Neural progenitor cell (in vitro differentiated cells): ENCODE measurements around the gene XRCC1. TPM values are rescaled to one million over a fixed set of nuclear protein-coding genes. Genes with fewer than 3 reads are reported as not detected.

Experiments used
- DNase-seq: peaks from one replicate; pipeline ENCODE4 v3.0.0-alpha.2; 2016; ENCODE audit warnings: low spot score
- H2AFZ ChIP-seq: fragments of 200-600 bp; sonication (generic); replicated peaks from 2 replicates; pipeline ENCODE4 v1.6.1; 2016; ENCODE audit warnings: antibody characterized with exemption
- H3F3A ChIP-seq: fragments of 200-600 bp; sonication (generic); 2 replicates; pipeline ENCODE4 v1.6.1; 2016; ENCODE audit warnings: antibody characterized with exemption, low read depth
- H3K27ac ChIP-seq: fragments of 200-600 bp; sonication (generic); 2 replicates; pipeline ENCODE4 v1.5.1; 2016; ENCODE audit warnings: mild to moderate bottlenecking
- H3K27me3 ChIP-seq: fragments of 200-600 bp; sonication (generic); 2 replicates; pipeline ENCODE4 v1.6.1; 2016; ENCODE audit warnings: mild to moderate bottlenecking, moderate library complexity
- H3K36me3 ChIP-seq: fragments of 200-600 bp; sonication (generic); 2 replicates; pipeline ENCODE4 v1.5.1; 2016
- H3K4me1 ChIP-seq: fragments of 200-600 bp; sonication (generic); 2 replicates; pipeline ENCODE4 v1.6.1; 2016; ENCODE audit warnings: mixed run types
- H3K4me2 ChIP-seq: fragments of 200-600 bp; sonication (generic); 2 replicates; pipeline ENCODE4 v1.6.1; 2016
- H3K4me3 ChIP-seq: fragments of 200-600 bp; sonication (generic); 2 replicates; pipeline ENCODE4 v1.5.1; 2016
- H3K79me2 ChIP-seq: fragments of 200-600 bp; sonication (generic); 2 replicates; pipeline ENCODE4 v1.6.1; 2016; ENCODE audit warnings: low read depth
- H3K9ac ChIP-seq: fragments of 200-600 bp; sonication (generic); 2 replicates; pipeline ENCODE4 v1.6.1; 2016
- H3K9me3 ChIP-seq: fragments of 200-600 bp; sonication (generic); 2 replicates; pipeline ENCODE4 v1.5.1; 2016; ENCODE audit warnings: low read depth
- H4K20me1 ChIP-seq: fragments of 200-600 bp; sonication (generic); 2 replicates; pipeline ENCODE4 v1.6.1; 2016; ENCODE audit warnings: low read depth
- H3K27ac Mint-ChIP-seq: 3 replicates; pipeline ENCODE4 v1.8.0; 2021; ENCODE audit warnings: mixed read lengths
- H3K27me3 Mint-ChIP-seq: 2 replicates; pipeline ENCODE4 v1.8.0; 2022; ENCODE audit warnings: low read depth, mild to moderate bottlenecking, inconsistent platforms, moderate library complexity, mixed read lengths; ENCODE audit not compliant: insufficient read depth
- H3K36me3 Mint-ChIP-seq: 3 replicates; pipeline ENCODE4 v1.8.0; 2021; ENCODE audit warnings: mixed read lengths
- H3K4me1 Mint-ChIP-seq: 3 replicates; pipeline ENCODE4 v1.8.0; 2021; ENCODE audit warnings: mixed read lengths
- H3K4me3 Mint-ChIP-seq: 3 replicates; pipeline ENCODE4 v1.8.0; 2021; ENCODE audit warnings: mild to moderate bottlenecking, moderate library complexity, mixed read lengths
- H3K9me3 Mint-ChIP-seq: 3 replicates; pipeline ENCODE4 v1.8.0; 2020; ENCODE audit warnings: mixed read lengths
- EZH2 ChIP-seq: fragments of 200-600 bp; sonication (generic); IDR thresholded peaks from 2 replicates; pipeline ENCODE4 v1.6.1; 2017; ENCODE audit warnings: antibody characterized with exemption, mild to moderate bottlenecking, moderate library complexity
- EZH2phosphoT487 ChIP-seq: fragments of 200-600 bp; sonication (generic); IDR thresholded peaks from 2 replicates; pipeline ENCODE4 v1.6.1; 2017; ENCODE audit warnings: antibody characterized with exemption
- total RNA-seq: library from RNA; depleted of rRNA; stranded (reverse); fragments of >200 nt; gene quantifications from 2 replicates; pipeline ENCODE4 v1.2.3, GENCODE V29; 2015; ENCODE audit warnings: low replicate concordance
- TF ChIP-seq, protein P1 (sequence below): fragments of 200-600 bp; sonication (generic); IDR thresholded peaks from 2 replicates; pipeline ENCODE4 v1.5.1; 2017; ENCODE audit warnings: antibody characterized with exemption, mild to moderate bottlenecking

Gene XRCC1
- total RNA-seq, 1 donor from 2014 or later = 33.8 TPM

- Mint-ChIP-seq H3K27ac (peak overlapping the region; percentile 87), H3K4me3 (no peak overlapping the region), H3K27me3 (no peaks in the 10 kb centered on the region), H3K4me1 (no peaks in the 10 kb centered on the region), H3K9me3 (no peaks in the 10 kb centered on the region), H3K36me3 (peaks cover 22% of the 10 kb centered on the region)
- no peaks in the 10 kb centered on the region for H3K4me1 ChIP-seq
- H3K27ac ChIP-seq = no peak overlapping the region
- no peak overlapping the region for H3K4me3 ChIP-seq
- no peak for DNase-seq
- H3K4me2 ChIP-seq = no peak overlapping the region
- H2AFZ ChIP-seq = no peak overlapping the region
- H4K20me1 ChIP-seq = no peaks in the 10 kb centered on the region
- H3K9me3 ChIP-seq = no peaks in the 10 kb centered on the region
- H3K9ac ChIP-seq = no peak overlapping the region
- no peaks in the 10 kb centered on the region for H3K36me3 ChIP-seq
- H3K27me3 ChIP-seq = no peaks in the 10 kb centered on the region
- TF ChIP-seq EZH2 = no peak
- TF ChIP-seq, protein P1, sequence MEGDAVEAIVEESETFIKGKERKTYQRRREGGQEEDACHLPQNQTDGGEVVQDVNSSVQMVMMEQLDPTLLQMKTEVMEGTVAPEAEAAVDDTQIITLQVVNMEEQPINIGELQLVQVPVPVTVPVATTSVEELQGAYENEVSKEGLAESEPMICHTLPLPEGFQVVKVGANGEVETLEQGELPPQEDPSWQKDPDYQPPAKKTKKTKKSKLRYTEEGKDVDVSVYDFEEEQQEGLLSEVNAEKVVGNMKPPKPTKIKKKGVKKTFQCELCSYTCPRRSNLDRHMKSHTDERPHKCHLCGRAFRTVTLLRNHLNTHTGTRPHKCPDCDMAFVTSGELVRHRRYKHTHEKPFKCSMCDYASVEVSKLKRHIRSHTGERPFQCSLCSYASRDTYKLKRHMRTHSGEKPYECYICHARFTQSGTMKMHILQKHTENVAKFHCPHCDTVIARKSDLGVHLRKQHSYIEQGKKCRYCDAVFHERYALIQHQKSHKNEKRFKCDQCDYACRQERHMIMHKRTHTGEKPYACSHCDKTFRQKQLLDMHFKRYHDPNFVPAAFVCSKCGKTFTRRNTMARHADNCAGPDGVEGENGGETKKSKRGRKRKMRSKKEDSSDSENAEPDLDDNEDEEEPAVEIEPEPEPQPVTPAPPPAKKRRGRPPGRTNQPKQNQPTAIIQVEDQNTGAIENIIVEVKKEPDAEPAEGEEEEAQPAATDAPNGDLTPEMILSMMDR = no peak
- TF ChIP-seq EZH2phosphoT487 = no peak
- H3F3A ChIP-seq = no peaks in the 10 kb centered on the region
- H3K79me2 ChIP-seq = peaks cover 8% of the 10 kb centered on the region
Measured at GRCh38 chr19:43564800-43565199, 10.5 kb downstream of the XRCC1 start.

- no peaks in the 10 kb centered on the region for H3F3A ChIP-seq
- no peak overlapping the region for H3K4me2 ChIP-seq
- H4K20me1 ChIP-seq = no peaks in the 10 kb centered on the region
- Mint-ChIP-seq H3K36me3 (peaks cover 21% of the 10 kb centered on the region), H3K27ac (no peak overlapping the region), H3K4me1 (no peaks in the 10 kb centered on the region), H3K9me3 (no peaks in the 10 kb centered on the region), H3K27me3 (no peaks in the 10 kb centered on the region), H3K4me3 (no peak overlapping the region)
- H3K36me3 ChIP-seq = no peaks in the 10 kb centered on the region
- DNase-seq = no peak
- H3K4me1 ChIP-seq = no peaks in the 10 kb centered on the region
- no peak for TF ChIP-seq EZH2
- no peak for TF ChIP-seq EZH2phosphoT487
- TF ChIP-seq, protein P1 = no peak
- H3K27me3 ChIP-seq = no peaks in the 10 kb centered on the region
- no peak overlapping the region for H3K9ac ChIP-seq
- H3K27ac ChIP-seq = no peak overlapping the region
- H3K79me2 ChIP-seq = no peaks in the 10 kb centered on the region
- no peaks in the 10 kb centered on the region for H3K9me3 ChIP-seq
- no peak overlapping the region for H2AFZ ChIP-seq
- H3K4me3 ChIP-seq = no peak overlapping the region
Measured at GRCh38 chr19:43563816-43564457, 11.4 kb downstream of the XRCC1 start.

GRCh38 chr19:43562698-43563241 lies 12.6 kb downstream of the XRCC1 start:
- TF ChIP-seq, protein P1 = no peak
- TF ChIP-seq EZH2phosphoT487 = no peak
- TF ChIP-seq EZH2 = no peak
- Mint-ChIP-seq H3K4me3 (no peak overlapping the region), H3K27ac (no peak overlapping the region), H3K27me3 (no peaks in the 10 kb centered on the region), H3K4me1 (no peaks in the 10 kb centered on the region), H3K9me3 (no peaks in the 10 kb centered on the region), H3K36me3 (peaks cover 21% of the 10 kb centered on the region)
- Histone ChIP-seq H3K9ac (no peak overlapping the region), H3K27ac (no peak overlapping the region), H3F3A (no peaks in the 10 kb centered on the region), H3K79me2 (no peaks in the 10 kb centered on the region), H2AFZ (no peak overlapping the region), H3K4me1 (no peaks in the 10 kb centered on the region), H3K4me2 (no peak overlapping the region), H3K27me3 (no peaks in the 10 kb centered on the region), H4K20me1 (no peaks in the 10 kb centered on the region), H3K9me3 (no peaks in the 10 kb centered on the region), H3K4me3 (no peak overlapping the region), H3K36me3 (no peaks in the 10 kb centered on the region)
- DNase-seq = no peak
